Activated naive CD4-positive, alpha-beta T cell treated with anti-CD3 and anti-CD28 coated beads, Interleukin-2, amount 50 U/mL, for 24 hours (primary cell): ENCODE results near the gene DPP6.
A peak's percentile ranks its signal among the peaks of the same experiment; 100 is the strongest.

Source experiments
- H3K27ac Mint-ChIP-seq: one replicate; pipeline ENCODE4 v1.8.0; 2021; ENCODE audit warnings: mild to moderate bottlenecking, mixed read lengths
- H3K27me3 Mint-ChIP-seq: one replicate; pipeline ENCODE4 v1.8.0; 2021; ENCODE audit warnings: mixed read lengths
- H3K36me3 Mint-ChIP-seq: one replicate; pipeline ENCODE4 v1.8.0; 2021; ENCODE audit warnings: mixed read lengths
- H3K4me1 Mint-ChIP-seq: one replicate; pipeline ENCODE4 v1.8.0; 2021; ENCODE audit warnings: mixed read lengths
- H3K4me3 Mint-ChIP-seq: one replicate; pipeline ENCODE4 v1.8.0; 2021; ENCODE audit warnings: mild to moderate bottlenecking, mixed read lengths
- H3K9me3 Mint-ChIP-seq: one replicate; pipeline ENCODE4 v1.8.0; 2021; ENCODE audit warnings: mixed read lengths

Gene DPP6

GRCh38 chr7:154729056-154729455 is 676.9 kb downstream of the DPP6 start:
- Mint-ChIP-seq H3K4me3 (no peak overlapping the region), H3K27me3 (no peaks in the 10 kb centered on the region), H3K27ac (no peak overlapping the region), H3K9me3 (peaks cover 6% of the 10 kb centered on the region), H3K36me3 (peaks cover 2% of the 10 kb centered on the region), H3K4me1 (no peaks in the 10 kb centered on the region)

GRCh38 chr7:154735766-154736165 is 683.6 kb downstream of the DPP6 start:
- Mint-ChIP-seq H3K36me3 (no peaks in the 10 kb centered on the region), H3K4me1 (no peaks in the 10 kb centered on the region), H3K4me3 (no peak overlapping the region), H3K9me3 (no peaks in the 10 kb centered on the region), H3K27ac (no peak overlapping the region), H3K27me3 (peaks cover 1% of the 10 kb centered on the region)

- Mint-ChIP-seq H3K9me3 (no peaks in the 10 kb centered on the region), H3K27me3 (peaks cover 1% of the 10 kb centered on the region), H3K36me3 (no peaks in the 10 kb centered on the region), H3K4me3 (no peak overlapping the region), H3K27ac (no peak overlapping the region), H3K4me1 (no peaks in the 10 kb centered on the region)
Measured at GRCh38 chr7:154736389-154736788, 684.2 kb downstream of the DPP6 start.

GRCh38 chr7:154738216-154738615 is 686.0 kb downstream of the DPP6 start:
- Mint-ChIP-seq H3K4me1 (no peaks in the 10 kb centered on the region), H3K27ac (no peak overlapping the region), H3K27me3 (peaks cover 4% of the 10 kb centered on the region), H3K9me3 (no peaks in the 10 kb centered on the region), H3K4me3 (no peak overlapping the region), H3K36me3 (no peaks in the 10 kb centered on the region)

GRCh38 chr7:154741131-154741530 is 688.9 kb downstream of the DPP6 start:
- peaks cover 8% of the 10 kb centered on the region for H3K27me3 Mint-ChIP-seq
- H3K4me3 Mint-ChIP-seq, result no peak overlapping the region
- H3K36me3 Mint-ChIP-seq, result no peaks in the 10 kb centered on the region
- H3K27ac Mint-ChIP-seq, result no peak overlapping the region
- no peaks in the 10 kb centered on the region for H3K4me1 Mint-ChIP-seq
- no peaks in the 10 kb centered on the region for H3K9me3 Mint-ChIP-seq

DNA sequence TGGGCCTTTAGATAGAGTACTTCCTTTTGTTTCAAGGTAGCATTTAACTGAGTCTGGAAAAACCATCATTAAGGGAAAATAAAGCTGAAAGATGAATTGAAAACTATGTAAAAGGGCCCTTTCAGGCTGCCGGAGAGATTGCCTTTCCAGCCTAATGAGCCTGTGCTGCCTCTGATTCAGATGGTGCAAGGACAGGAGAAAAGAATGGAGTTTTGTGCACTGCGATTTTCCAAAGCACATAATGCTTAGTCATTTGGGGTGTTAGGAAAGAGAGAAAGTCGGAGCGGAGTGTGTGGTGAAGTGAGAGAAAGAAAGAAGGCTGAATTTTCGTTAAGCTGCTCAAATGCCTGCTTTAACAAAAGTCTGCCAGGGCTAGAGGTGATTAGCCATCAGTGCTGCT is 691.0 kb downstream of the DPP6 start:
- Mint-ChIP-seq H3K36me3 (no peaks in the 10 kb centered on the region), H3K27me3 (peaks cover 8% of the 10 kb centered on the region), H3K4me1 (no peaks in the 10 kb centered on the region), H3K27ac (no peak overlapping the region), H3K9me3 (no peaks in the 10 kb centered on the region), H3K4me3 (no peak overlapping the region)

DNA sequence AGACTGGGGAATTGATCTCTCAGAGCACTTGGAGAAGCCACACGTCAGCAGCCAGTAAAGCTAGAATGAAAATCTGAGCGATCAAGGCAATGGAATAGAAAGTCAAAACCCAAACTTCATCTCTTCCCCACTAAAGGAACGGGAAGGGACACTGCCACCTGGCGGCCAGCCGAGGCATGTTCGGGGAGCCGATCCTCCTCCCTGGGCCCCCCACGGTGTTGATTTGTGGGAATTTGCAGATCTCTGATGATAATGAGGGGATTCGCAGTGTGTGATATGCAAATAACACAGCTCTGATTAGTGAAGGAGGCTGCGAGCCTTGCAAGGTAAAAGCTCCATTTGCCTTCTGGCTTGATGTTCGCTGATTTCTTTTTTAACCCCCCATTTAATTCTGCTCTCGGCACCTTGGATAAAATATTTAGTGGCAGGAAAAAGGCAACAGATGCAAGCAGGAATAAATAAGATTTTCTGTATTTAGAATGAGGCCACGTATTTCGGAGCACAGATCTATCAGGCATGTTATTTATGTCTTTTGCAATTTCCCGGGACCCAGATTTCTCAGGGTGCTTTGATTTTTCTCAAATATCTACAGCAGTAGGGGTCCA is 692.2 kb downstream of the DPP6 start:
- H3K36me3 Mint-ChIP-seq, result no peaks in the 10 kb centered on the region
- no peak overlapping the region for H3K4me3 Mint-ChIP-seq
- H3K27ac Mint-ChIP-seq, result no peak overlapping the region
- no peaks in the 10 kb centered on the region for H3K9me3 Mint-ChIP-seq
- H3K27me3 Mint-ChIP-seq, result peaks cover 7% of the 10 kb centered on the region
- no peaks in the 10 kb centered on the region for H3K4me1 Mint-ChIP-seq

DNA sequence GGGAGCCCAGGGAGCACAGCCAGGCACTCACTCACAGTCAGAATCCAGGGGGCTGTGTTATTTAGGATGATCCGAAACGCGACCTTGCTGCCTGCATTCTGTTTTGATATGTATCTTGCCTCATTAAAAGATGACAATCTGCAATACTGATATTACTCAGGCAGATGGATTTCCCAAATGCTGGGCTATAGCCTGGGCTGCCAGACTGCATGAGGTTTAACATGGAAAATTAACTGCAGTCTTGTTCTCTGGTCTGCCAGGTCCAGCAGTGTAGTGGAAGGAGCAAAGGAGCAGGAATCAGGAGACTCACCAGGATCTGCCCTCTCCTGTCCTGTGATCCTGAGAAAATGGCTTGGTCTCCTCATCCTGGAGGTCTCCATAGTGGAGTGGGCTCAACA is 692.7 kb downstream of the DPP6 start:
- Mint-ChIP-seq H3K27me3 (peaks cover 7% of the 10 kb centered on the region), H3K36me3 (no peaks in the 10 kb centered on the region), H3K4me3 (no peak overlapping the region), H3K9me3 (no peaks in the 10 kb centered on the region), H3K27ac (peak overlapping the region; percentile 52), H3K4me1 (no peaks in the 10 kb centered on the region)

DNA sequence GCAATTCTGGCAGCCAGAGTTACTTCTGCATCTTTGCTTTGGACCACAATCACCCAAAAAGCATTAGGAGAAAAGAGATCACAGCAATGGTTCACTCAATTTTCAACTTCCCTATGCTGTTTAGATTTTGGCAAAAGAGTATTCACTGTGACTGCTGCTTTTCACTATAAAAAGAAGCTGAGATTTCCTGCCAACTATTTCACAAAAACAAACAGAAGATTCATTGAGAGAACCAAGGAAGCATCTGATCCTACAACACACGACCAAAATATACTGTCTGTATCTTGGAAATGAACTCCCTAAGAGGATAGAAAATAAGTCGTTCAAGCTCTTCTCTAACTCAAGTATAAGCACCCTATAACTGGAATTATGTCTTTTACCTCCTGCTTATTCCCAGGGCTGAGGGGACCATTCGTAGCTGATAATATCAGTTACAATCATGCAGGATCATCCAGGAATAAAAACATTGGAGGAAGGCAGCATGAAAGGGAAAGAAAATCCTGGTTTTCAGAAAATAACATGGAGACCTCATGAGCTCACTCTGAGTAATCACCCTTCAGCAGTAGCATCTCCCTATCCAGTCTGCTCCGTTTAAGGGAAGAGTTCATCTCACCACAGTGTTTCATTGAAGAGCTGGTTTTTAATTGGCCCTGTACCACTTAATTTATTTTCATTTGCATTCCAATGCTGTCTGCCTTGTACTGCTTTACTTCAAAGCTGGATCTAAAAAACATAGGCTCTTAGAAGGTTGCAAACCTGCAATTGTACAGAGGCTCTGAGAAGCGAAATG is 694.6 kb downstream of the DPP6 start:
- Mint-ChIP-seq H3K4me3 (no peak overlapping the region), H3K27ac (no peak overlapping the region), H3K4me1 (no peaks in the 10 kb centered on the region), H3K36me3 (no peaks in the 10 kb centered on the region), H3K27me3 (peaks cover 8% of the 10 kb centered on the region), H3K9me3 (no peaks in the 10 kb centered on the region)

- no peak overlapping the region for H3K4me3 Mint-ChIP-seq
- no peaks in the 10 kb centered on the region for H3K36me3 Mint-ChIP-seq
- peaks cover 5% of the 10 kb centered on the region for H3K27me3 Mint-ChIP-seq
- H3K9me3 Mint-ChIP-seq, result no peaks in the 10 kb centered on the region
- H3K27ac Mint-ChIP-seq, result no peak overlapping the region
- no peaks in the 10 kb centered on the region for H3K4me1 Mint-ChIP-seq
Measured at GRCh38 chr7:154748089-154748786, 696.0 kb downstream of the DPP6 start.

GRCh38 chr7:154750353-154750801 is 698.2 kb downstream of the DPP6 start:
- Mint-ChIP-seq H3K9me3 (no peaks in the 10 kb centered on the region), H3K4me3 (no peak overlapping the region), H3K27ac (no peak overlapping the region), H3K27me3 (peaks cover 1% of the 10 kb centered on the region), H3K36me3 (no peaks in the 10 kb centered on the region), H3K4me1 (no peaks in the 10 kb centered on the region)

- H3K4me3 Mint-ChIP-seq, result no peak overlapping the region
Measured at GRCh38 chr7:154753226-154753625, 701.0 kb downstream of the DPP6 start.

DNA sequence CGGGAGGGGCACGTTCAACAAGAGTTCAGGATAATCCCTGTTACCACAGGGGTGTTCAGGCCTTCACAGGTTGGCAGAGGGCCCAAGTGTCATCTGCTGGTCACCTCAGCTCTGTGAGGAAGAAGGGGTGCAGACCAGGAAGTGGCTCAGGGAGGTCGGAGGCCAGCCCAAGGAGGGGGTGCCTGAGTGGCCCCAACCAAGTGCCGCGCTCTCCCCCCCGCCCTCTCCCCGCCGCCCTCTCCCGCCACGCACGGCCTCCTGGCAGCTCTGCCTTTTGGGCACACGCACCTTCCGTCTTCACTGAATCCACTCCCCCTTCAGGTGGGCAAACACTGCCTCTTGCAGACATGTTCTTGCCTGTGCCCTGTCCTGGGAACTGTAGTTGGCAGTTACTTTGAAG is 705.6 kb downstream of the DPP6 start:
- Mint-ChIP-seq H3K4me3 (no peak overlapping the region), H3K27me3 (no peaks in the 10 kb centered on the region), H3K9me3 (no peaks in the 10 kb centered on the region), H3K27ac (no peak overlapping the region), H3K36me3 (no peaks in the 10 kb centered on the region), H3K4me1 (no peaks in the 10 kb centered on the region)

More at GRCh38 chr7:154753226-154753625, 701.0 kb downstream of the DPP6 start:
- Mint-ChIP-seq H3K27me3 (peaks cover 1% of the 10 kb centered on the region), H3K36me3 (no peaks in the 10 kb centered on the region), H3K27ac (no peak overlapping the region), H3K9me3 (no peaks in the 10 kb centered on the region), H3K4me1 (no peaks in the 10 kb centered on the region)

DNA sequence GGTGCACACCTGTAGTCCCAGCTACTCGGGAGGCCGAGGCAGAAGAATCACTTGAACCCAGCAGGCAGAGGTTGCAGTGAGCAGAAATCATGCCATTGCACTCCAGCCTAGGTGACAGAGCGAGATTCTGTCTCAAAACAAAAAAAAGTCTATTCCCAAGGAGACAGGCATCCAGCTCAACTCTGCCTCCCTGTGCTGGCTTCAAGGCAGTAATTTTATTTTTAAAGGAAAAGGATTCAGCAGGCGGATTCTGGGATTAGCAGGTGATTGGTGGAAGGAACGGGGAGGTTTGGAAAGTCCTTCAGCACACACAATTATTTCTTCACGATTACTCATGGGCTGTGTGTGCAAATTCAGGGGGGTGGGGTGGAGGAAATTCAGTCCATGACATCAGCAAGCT is 707.8 kb downstream of the DPP6 start:
- Mint-ChIP-seq H3K4me3 (no peak overlapping the region), H3K27ac (no peak overlapping the region), H3K27me3 (no peaks in the 10 kb centered on the region), H3K36me3 (no peaks in the 10 kb centered on the region), H3K4me1 (no peaks in the 10 kb centered on the region), H3K9me3 (no peaks in the 10 kb centered on the region)

GRCh38 chr7:154765118-154765517 is 712.9 kb downstream of the DPP6 start:
- Mint-ChIP-seq H3K4me1 (no peaks in the 10 kb centered on the region), H3K9me3 (no peaks in the 10 kb centered on the region), H3K36me3 (no peaks in the 10 kb centered on the region), H3K27ac (no peak overlapping the region), H3K27me3 (no peaks in the 10 kb centered on the region), H3K4me3 (no peak overlapping the region)

GRCh38 chr7:154767142-154767541 is 714.9 kb downstream of the DPP6 start:
- H3K9me3 Mint-ChIP-seq, result no peaks in the 10 kb centered on the region
- H3K27ac Mint-ChIP-seq, result no peak overlapping the region
- no peak overlapping the region for H3K4me3 Mint-ChIP-seq
- H3K36me3 Mint-ChIP-seq, result no peaks in the 10 kb centered on the region
- H3K4me1 Mint-ChIP-seq, result no peaks in the 10 kb centered on the region
- H3K27me3 Mint-ChIP-seq, result no peaks in the 10 kb centered on the region
